Stimulated activated CD4-positive, alpha-beta T cell treated with anti-CD3 and anti-CD28 coated beads, Interleukin-1b, Interleukin-23, amount 100 ng/mL, for 1 hour (primary cell): ENCODE measurements around the gene EMC8.

Source experiments
- DNase-seq, 2 donors: peaks; one replicate each; pipeline ENCODE4 v3.0.0-alpha.2; 2020; ENCODE audit warnings: low read depth in 2 of 2

EMC8 gene

DNA sequence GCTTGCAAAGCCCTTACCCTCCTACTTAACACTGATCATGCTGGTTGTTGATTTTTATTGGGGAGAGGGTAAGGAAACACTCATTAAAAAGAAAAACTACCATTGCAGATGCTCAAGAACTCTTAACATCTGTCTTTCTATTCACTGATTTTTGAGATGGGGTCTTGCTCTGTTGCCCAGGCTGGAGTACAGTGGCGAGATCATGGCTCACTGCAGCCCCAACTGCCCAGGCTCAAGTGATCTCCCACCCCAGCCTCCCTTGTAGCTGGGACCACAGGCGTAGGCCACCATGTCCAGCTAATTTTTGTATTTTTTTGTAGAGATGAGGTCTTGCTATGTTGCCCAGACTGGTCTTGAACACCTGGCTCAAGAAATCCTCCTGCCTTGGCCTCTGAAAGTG lies 14.5 kb downstream of the EMC8 start:
- DNase-seq: no peak

- no peak for DNase-seq
These were observed 15.9 kb downstream of the EMC8 start for GRCh38 chr16:85783441-85783840.

- DNase-seq: no peak
These were observed 16.9 kb downstream of the EMC8 start for GRCh38 chr16:85782451-85782850.

DNA sequence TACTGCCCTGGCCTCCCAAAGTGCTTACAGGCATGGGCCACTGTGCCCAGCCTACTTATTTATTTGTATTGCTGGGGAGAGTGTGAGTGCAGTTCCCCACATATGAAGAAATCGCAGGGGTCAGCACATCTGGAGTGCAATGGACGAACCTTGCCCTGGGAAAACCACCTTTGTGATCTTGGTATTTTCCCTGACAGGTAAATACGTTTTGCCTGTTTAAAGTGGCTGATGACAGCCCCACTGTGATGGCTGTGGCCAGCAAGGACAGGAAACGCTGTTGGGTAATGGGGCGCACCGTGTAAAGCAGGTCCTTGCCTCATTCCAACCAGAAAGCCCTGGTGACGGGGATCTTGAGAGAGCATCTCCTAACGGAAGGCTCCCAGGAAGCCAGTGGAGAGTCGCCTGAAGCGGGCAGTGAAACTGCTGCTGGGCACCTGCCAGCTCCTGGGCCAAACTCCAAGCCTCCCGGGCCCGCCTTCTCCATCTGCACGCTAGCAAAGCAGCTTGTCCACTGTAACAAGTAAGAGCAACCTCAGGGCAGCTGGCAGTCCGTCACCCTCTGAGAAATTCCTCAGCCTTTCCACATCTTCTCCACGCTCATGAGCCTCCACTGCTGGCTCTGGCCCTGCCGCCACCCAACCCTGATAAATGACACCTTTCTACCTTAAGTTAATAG lies 17.5 kb downstream of the EMC8 start:
- DNase-seq: no peak

- no peak for DNase-seq
These were observed 18.2 kb downstream of the EMC8 start for GRCh38 chr16:85781156-85781555.

- DNase-seq: no peak
These were observed 19.1 kb downstream of the EMC8 start for GRCh38 chr16:85780281-85780680.

- no peak for DNase-seq
These were observed 20.5 kb downstream of the EMC8 start for GRCh38 chr16:85778873-85779272.

- DNase-seq: no peak
These were observed 21.6 kb downstream of the EMC8 start for GRCh38 chr16:85777583-85778310.

DNA sequence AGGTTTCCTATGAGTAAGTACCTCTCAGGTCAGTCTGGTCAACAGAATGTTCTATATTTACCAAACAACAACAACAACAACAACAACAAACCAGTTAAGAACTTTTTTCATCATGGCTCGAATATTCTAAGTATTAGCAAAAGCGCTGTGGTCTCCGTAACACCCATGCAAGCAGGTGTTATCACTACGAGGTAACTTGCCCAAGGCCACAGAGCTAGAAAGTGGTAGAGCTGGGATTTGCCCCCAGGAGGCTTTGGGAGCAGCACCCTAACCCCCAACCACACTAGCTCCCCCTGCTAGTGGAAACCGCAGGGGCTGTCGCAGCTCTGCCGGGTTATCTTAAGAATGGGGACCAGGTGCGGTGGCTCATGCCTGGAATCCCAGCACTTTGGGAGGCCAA lies 24.5 kb downstream of the EMC8 start:
- DNase-seq: no peak

- no peak for DNase-seq
These were observed 25.2 kb downstream of the EMC8 start for GRCh38 chr16:85774136-85774535.

DNA sequence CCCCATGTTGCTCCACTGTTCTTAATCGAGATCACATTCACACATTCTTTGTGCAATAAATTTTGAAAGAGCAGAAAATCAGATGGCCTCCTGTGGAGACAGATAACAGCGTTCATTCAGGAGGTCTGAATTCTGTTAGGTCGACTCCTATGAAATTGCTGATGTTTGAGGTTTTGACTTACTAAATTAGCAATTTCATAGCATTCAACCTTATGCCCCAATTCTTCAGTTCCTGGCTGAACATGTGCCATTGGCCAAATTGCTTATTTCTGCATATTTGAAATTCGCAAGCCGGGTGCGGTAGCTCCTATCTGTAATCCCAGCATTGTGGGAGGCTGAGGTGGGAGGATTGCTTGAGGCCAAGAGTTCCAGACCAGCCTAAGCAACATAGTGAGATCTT lies 26.3 kb downstream of the EMC8 start:
- no peak for DNase-seq

DNA sequence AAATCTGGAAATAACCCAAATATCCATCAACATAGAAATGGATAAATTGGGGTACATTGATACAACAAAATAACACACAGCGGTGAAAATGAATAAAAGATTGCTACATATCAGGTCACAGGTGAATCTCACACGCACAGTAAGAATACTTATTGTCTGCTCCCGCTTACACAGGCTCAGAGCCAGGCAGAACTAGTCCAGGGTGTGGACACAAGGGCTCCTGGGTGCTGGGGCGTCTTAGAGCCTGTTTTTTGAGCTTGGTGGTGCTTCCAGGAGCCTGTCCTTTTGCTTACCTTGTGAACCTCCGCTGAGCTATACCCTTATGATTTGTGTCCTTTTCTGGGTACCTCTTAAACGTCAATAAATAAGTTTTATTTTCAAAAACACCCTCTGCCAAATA lies 28.6 kb downstream of the EMC8 start:
- no peak for DNase-seq

DNA sequence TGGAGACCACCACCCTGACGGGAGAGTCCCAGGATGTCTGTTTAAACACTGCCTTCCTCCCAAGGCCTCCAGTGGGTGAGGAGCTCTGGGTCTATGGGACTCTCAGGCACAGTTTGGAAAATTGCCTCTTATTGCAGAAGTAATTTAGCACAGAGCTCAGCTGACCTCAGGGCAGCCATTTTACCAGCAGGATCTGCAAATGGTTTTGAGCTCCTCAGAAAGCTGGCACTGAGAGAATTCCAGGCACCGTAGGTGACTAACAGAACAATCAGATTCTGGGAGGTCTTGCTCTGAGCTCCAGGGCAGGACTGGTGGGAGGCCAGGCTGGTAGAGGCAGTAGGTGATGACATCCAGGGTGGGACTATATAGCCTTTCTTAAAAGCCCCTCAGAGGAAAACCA lies 31.1 kb downstream of the EMC8 start:
- DNase-seq: no peak

- DNase-seq: no peak
These were observed 31.8 kb downstream of the EMC8 start for GRCh38 chr16:85767531-85767930.

DNA sequence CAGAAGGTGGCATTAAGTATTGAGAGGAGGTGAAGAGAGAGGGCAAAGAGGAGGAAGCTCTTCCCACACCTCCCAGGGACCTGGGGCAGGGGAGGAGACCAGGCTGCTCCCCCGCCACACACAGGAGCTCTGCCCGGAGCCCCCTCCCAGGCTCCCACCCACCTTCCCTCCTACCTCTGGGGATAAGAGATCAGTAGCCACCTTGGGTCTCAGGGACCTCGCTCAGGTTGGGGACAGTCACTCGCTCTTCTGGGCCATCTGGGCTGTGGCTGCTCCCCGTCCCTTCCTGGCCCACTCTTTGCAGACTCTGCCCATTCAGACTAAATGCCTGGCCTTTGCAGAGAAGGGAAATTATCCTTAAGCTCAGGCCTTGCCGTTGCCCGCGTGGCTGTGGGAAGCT lies 33.6 kb downstream of the EMC8 start:
- no peak for DNase-seq

- no peak for DNase-seq
These were observed 34.1 kb downstream of the EMC8 start for GRCh38 chr16:85765211-85765610.

GRCh38 chr16:85763616-85764015 lies 35.7 kb downstream of the EMC8 start:
- no peak for DNase-seq

- DNase-seq: no peak
These were observed 36.4 kb downstream of the EMC8 start for GRCh38 chr16:85762970-85763369.

- no peak for DNase-seq
These were observed 37.5 kb downstream of the EMC8 start for GRCh38 chr16:85761861-85762260.

GRCh38 chr16:85759631-85760419 lies 39.5 kb downstream of the EMC8 start:
- no peak for DNase-seq

DNA sequence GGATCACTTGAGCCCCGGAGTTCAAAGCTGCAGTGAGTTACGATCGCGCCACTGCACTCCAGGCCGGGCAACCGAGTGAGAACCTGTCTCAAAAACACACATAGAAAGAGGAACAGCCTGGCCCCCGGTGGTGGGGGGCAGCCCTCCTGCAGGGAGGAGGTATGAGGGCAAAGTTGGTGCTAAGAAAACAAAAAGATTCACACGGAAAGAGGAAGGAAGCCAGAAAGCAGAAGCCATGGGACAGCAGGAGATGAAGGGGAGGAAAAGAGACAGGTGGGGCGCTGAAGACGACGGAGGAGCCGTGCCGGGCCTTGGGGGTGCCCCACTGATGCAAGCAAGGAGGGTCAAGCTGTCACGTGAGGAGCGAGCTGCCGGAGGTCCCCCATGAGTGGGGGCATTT lies 40.2 kb downstream of the EMC8 start:
- no peak for DNase-seq

GRCh38 chr16:85757341-85757822 lies 42.0 kb downstream of the EMC8 start:
- no peak for DNase-seq
